Uterus (tissue), 2 donors: ENCODE data around the gene NDC80.

Source experiments
- POLR2A ChIP-seq, 2 donors: fragments of 450-650 bp; IDR thresholded peaks; one replicate each; pipeline ENCODE4 v1.6.1; 2016; ENCODE audit warnings: antibody characterized with exemption in 2 of 2, mild to moderate bottlenecking in 1 of 2, moderate library complexity in 1 of 2
- TF ChIP-seq, protein P1 (sequence below), 4 experiments: fragments of 200-600 bp in 2 of 4; fragments of 450-650 bp in 2 of 4; sonication (generic) in 2 of 4; IDR thresholded peaks; one replicate each; pipeline ENCODE4 v1.5.1; 2016 to 2019; ENCODE audit warnings: antibody characterized with exemption in 4 of 4, mild to moderate bottlenecking in 2 of 4, moderate library complexity in 1 of 4

DNA sequence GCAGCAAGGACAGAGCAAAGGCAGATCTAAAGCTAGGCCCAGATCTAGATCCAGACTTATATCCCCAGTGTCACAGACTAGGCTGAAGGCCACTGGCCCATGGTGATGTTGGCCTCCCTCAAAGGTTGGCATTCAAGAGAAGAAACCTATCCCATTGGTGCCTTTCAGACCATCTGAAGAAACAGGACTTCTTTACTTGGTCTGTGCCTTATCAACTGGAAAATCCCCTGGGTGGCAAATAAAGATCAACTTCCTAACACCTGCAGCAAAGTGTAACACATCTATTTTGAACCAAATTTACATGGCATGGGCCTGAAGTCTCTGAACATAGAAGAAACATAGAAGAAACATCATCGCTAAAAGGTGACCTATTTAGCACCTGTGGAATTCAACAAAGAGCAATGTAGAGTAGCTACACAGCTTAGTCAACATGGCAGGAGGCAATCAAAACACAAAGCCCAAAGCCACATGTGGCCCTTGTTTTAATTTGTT, 35.9 kb upstream of the NDC80 start:
- TF ChIP-seq, protein P1, sequence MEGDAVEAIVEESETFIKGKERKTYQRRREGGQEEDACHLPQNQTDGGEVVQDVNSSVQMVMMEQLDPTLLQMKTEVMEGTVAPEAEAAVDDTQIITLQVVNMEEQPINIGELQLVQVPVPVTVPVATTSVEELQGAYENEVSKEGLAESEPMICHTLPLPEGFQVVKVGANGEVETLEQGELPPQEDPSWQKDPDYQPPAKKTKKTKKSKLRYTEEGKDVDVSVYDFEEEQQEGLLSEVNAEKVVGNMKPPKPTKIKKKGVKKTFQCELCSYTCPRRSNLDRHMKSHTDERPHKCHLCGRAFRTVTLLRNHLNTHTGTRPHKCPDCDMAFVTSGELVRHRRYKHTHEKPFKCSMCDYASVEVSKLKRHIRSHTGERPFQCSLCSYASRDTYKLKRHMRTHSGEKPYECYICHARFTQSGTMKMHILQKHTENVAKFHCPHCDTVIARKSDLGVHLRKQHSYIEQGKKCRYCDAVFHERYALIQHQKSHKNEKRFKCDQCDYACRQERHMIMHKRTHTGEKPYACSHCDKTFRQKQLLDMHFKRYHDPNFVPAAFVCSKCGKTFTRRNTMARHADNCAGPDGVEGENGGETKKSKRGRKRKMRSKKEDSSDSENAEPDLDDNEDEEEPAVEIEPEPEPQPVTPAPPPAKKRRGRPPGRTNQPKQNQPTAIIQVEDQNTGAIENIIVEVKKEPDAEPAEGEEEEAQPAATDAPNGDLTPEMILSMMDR (IDR thresholded peaks at IDR 0.05), result no peak
- no peak for TF ChIP-seq POLR2A (IDR thresholded peaks at IDR 0.05)
